ENCODE results near the gene CISD3. TPM values are rescaled to one million over a fixed set of nuclear protein-coding genes. Genes with fewer than 3 reads are reported as not detected.
A peak's percentile ranks its signal among the peaks of the same experiment; 100 is the strongest.

The CISD3 gene, protein sequence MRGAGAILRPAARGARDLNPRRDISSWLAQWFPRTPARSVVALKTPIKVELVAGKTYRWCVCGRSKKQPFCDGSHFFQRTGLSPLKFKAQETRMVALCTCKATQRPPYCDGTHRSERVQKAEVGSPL
- total RNA-seq (10 to 100 TPM; 43.7 to 74.6 (median 67.9) TPM), polyA plus RNA-seq (78.1 TPM)
- long read RNA-seq, donor 1, transcript CISD3-206 (3 exons, 2,326 nt), result minor isoform, 11 of 113 reads
- long read RNA-seq, donor 1, transcript CISD3-204 (4 exons, 2,074 nt), result major isoform, 92 of 113 reads
- long read RNA-seq, donor 1, partial matches to known transcripts, result 0 of 113 reads
- long read RNA-seq, donor 1, other reads (novel, unspliced or antisense), result 9 of 113 reads
- long read RNA-seq, donor 2, transcript CISD3-204 (4 exons, 2,074 nt), result major isoform, 71 of 81 reads
- long read RNA-seq, donor 2, partial matches to known transcripts, result 0 of 81 reads
- long read RNA-seq, donor 2, other reads (novel, unspliced or antisense), result 3 of 81 reads
- long read RNA-seq, donor 3, transcript CISD3-204 (4 exons, 2,074 nt), result major isoform, 32 of 36 reads
- long read RNA-seq, donor 3, partial matches to known transcripts, result 2 of 36 reads
- long read RNA-seq, donor 3, other reads (novel, unspliced or antisense), result 1 of 36 reads
- long read RNA-seq, donor 4, transcript CISD3-204 (4 exons, 2,074 nt), result major isoform, 46 of 69 reads
- long read RNA-seq, donor 4, transcript CISD3-206 (3 exons, 2,326 nt), result minor isoform, 13 of 69 reads
- long read RNA-seq, donor 4, partial matches to known transcripts, result 8 of 69 reads
- long read RNA-seq, donor 4, other reads (novel, unspliced or antisense), result 1 of 69 reads

DNA sequence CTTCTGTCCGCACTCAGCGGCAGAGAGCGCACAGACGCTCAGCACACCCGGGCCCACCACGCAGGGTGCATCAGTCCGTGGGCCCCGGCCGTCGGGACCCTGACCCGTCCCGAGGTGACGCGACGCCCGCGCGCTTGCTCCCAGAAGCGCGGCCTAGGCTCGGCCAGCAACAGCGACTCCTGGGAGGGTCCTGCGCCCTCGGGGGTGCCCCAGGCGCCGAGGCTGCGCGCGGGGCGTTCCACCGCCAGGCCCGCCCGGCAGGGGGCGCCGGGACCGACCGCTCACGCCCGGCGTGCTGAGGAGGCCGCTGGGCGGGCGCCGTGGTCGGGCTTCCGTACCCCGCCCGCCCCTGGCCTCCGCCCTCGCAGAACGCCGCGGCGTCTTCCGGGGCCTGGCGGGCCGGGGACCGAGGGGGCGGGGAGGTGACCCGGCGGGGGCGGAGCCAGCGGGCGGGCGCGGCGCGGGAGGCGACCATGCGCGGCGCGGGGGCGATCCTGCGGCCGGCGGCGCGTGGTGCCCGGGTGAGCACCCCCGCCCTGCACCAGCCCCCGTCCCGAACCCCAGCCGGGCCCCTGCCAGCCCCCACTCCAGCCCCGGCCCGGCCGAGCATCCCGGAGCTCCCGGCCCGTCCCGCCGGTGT is at the start of gene CISD3:
TSS of gene CISD3 (plus strand) at position 456 of the 640 bp plus-strand sequence. CDS start at position 474, 18 bp downstream.
- Histone ChIP-seq H3K9me3 (ENCODE audit: control insufficient read depth, low read length) (no peaks in the 10 kb centered on the region), H3K27ac (ENCODE audit: low read length) (peak within 1 kb of the TSS; percentile 59), H3K27me3 (ENCODE audit: control insufficient read depth, insufficient read depth) (no peaks in the 10 kb centered on the region), H3K4me1 (ENCODE audit: control insufficient read depth, insufficient read depth, low read length) (peaks cover 2% of the 10 kb centered on the region), H3K4me3 (ENCODE audit: low read length) (peak within 1 kb of the TSS; percentile 60)
- intact Hi-C loops (cut with DNase I), result loop anchor here in 2 of 4 donors (5.0 to 10.0 kb wide), 3 partner anchors 38 to 55 kb away; partner anchors contain the start of gene EPOP (in 1 of the 2)
- peak; percentile 73 to 89 for ATAC-seq
- peak; percentile 90 to 97 (median 96) for DNase-seq
- under 1% methylated on average over 92 of the region's 92 CpGs for WGBS

DNA sequence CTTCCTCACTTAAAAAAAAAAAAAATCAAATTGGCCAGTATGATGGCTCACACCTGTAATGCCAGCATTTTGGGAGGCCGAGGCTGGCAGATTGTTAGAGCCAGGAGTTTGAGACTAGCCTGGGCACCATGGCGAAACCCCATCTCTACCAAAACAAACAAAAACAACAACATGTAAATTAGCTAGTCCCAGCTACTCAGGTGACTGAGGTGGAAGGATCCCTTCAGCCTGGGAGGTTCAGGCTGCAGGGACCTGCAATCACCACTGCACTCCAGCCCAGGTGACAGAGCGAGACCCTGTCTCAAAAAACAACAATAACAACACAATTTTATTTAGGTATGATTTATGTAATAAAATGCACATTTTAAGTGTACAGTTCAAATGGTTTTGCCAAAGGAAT is 49.0 kb upstream of the CISD3 start:
- H3K4me3 ChIP-seq (ENCODE audit: low read length), result no peak overlapping the region
- no peak for ATAC-seq
- intact Hi-C loops (cut with DNase I), result no loop called here
- peaks cover 2% of the 10 kb centered on the region for H3K4me1 ChIP-seq (ENCODE audit: control insufficient read depth, insufficient read depth, low read length)
- no peaks in the 10 kb centered on the region for H3K9me3 ChIP-seq (ENCODE audit: control insufficient read depth, low read length)
- H3K27me3 ChIP-seq (ENCODE audit: control insufficient read depth, insufficient read depth), result no peaks in the 10 kb centered on the region
- DNase-seq, result peak in 1 of 3 donors; percentile 10
- 88% methylated on average over 3 of the region's 3 CpGs for WGBS
- no peak overlapping the region for H3K27ac ChIP-seq (ENCODE audit: low read length)

DNA sequence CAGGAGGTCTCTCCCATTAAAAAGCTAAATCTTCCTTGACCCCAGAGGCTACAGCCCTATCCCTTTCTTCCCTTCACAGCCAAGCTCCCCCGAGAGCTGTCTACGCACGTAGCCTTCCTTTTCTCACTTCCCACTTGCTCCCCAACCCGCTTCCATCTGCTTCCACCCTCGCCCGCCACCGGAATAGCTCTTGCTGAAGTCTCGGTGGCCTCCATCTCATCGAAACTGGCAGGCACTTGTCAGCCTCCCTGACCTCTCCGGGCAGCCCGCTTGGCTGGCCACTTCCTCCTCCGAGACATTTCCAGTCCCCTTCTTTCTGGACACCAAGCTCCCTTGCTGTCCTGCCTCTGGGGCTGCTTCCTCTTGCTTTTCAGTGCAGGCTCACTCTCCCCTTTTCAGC is 44.6 kb upstream of the CISD3 start:
- Histone ChIP-seq H3K9me3 (ENCODE audit: control insufficient read depth, low read length) (no peaks in the 10 kb centered on the region), H3K27me3 (ENCODE audit: control insufficient read depth, insufficient read depth) (no peaks in the 10 kb centered on the region), H3K4me1 (ENCODE audit: control insufficient read depth, insufficient read depth, low read length) (no peaks in the 10 kb centered on the region), H3K27ac (ENCODE audit: low read length) (no peak overlapping the region), H3K4me3 (ENCODE audit: low read length) (no peak overlapping the region)
- peak; percentile 44 to 64 for ATAC-seq
- intact Hi-C loops (cut with DNase I), result no loop called here
- 59% methylated on average over 12 of the region's 12 CpGs for WGBS
- peak; percentile 44 to 78 (median 78) for DNase-seq

DNA sequence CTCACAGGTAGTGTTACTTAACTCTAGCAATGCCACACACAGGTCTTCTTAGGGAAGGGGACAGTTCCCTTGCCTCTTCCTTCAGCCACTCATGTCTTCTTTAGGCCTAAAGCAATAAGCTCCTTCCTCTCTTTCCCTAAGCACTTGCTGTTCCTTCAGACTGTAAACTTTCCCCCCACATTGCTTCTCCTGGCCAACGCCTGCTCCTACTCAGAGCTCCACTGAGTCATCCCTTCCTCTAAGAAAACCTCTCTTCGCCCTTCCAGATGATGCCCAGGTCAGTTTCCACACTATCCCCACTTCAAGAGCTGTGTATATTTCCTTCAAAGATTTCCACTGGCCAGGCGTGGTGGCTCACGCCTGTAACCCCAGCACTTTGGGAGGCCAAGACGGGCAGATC is 42.9 kb upstream of the CISD3 start:
- WGBS, result 91% methylated on average over 5 of the region's 5 CpGs
- ATAC-seq, result no peak
- no peak overlapping the region for H3K4me3 ChIP-seq (ENCODE audit: low read length)
- intact Hi-C loops (cut with DNase I), result no loop called here
- H3K27me3 ChIP-seq (ENCODE audit: control insufficient read depth, insufficient read depth), result no peaks in the 10 kb centered on the region
- H3K4me1 ChIP-seq (ENCODE audit: control insufficient read depth, insufficient read depth, low read length), result no peaks in the 10 kb centered on the region
- no peak for DNase-seq
- H3K9me3 ChIP-seq (ENCODE audit: control insufficient read depth, low read length), result no peaks in the 10 kb centered on the region
- H3K27ac ChIP-seq (ENCODE audit: low read length), result no peak overlapping the region

DNA sequence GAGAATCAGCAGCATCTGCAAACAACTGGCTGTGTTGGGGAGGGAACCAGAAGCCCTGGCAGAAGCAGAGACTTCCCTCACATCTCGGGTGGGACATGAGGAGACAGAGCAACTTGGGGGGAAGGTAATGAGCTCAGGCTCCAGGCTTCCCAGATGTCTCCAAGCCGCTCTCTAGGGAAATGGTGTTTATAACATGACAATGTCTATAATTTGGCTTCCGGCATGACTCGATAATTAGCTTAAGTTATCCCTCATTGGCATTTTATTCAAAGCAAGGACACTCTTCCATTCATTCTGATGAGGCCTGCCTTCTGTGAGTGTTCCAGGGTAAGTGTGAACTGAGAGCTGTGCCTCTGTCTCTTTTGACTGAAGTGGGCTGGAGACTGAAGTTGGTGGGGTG is 39.8 kb upstream of the CISD3 start:
- no peak for ATAC-seq
- Histone ChIP-seq H3K27me3 (ENCODE audit: control insufficient read depth, insufficient read depth) (no peaks in the 10 kb centered on the region), H3K27ac (ENCODE audit: low read length) (no peak overlapping the region), H3K4me3 (ENCODE audit: low read length) (no peak overlapping the region), H3K9me3 (ENCODE audit: control insufficient read depth, low read length) (no peaks in the 10 kb centered on the region), H3K4me1 (ENCODE audit: control insufficient read depth, insufficient read depth, low read length) (peaks cover 9% of the 10 kb centered on the region)
- WGBS, result 85% methylated on average over 4 of the region's 4 CpGs
- intact Hi-C loops (cut with DNase I), result loop anchor here in 1 of 4 donors (5.0 kb wide), 1 partner anchor 42 kb away; the partner anchor contains the start of gene CISD3
- DNase-seq, result no peak

DNA sequence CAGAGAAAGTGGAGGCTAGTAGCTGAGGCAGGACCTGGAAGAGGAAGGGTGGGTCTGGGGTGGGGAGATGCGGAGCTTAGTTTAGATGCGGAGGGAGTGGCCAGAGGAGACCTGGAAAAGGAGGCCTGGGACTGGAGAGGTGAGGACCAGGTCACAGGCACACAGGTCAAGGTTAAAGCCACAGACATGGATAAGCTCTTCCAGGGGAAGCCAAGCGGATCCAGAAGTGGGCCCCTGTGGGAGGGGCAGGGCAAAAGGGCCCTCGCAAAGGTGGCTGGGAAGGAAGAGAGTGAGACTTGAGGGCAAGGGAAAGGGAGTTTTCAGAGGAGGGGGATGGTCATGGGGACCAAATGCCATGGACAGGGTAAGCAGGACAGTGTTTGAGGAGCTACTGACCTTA is 39.0 kb upstream of the CISD3 start:
- H3K27me3 ChIP-seq (ENCODE audit: control insufficient read depth, insufficient read depth), result no peaks in the 10 kb centered on the region
- intact Hi-C loops (cut with DNase I), result loop anchor here in 1 of 4 donors (5.0 kb wide), 1 partner anchor 41 kb away; the partner anchor contains the start of gene CISD3
- H3K9me3 ChIP-seq (ENCODE audit: control insufficient read depth, low read length), result no peaks in the 10 kb centered on the region
- no peak for ATAC-seq
- H3K4me1 ChIP-seq (ENCODE audit: control insufficient read depth, insufficient read depth, low read length), result peaks cover 9% of the 10 kb centered on the region
- H3K4me3 ChIP-seq (ENCODE audit: low read length), result no peak overlapping the region
- no peak overlapping the region for H3K27ac ChIP-seq (ENCODE audit: low read length)
- WGBS, result 82% methylated on average over 4 of the region's 4 CpGs
- DNase-seq, result peak in 1 of 3 donors; percentile 6

DNA sequence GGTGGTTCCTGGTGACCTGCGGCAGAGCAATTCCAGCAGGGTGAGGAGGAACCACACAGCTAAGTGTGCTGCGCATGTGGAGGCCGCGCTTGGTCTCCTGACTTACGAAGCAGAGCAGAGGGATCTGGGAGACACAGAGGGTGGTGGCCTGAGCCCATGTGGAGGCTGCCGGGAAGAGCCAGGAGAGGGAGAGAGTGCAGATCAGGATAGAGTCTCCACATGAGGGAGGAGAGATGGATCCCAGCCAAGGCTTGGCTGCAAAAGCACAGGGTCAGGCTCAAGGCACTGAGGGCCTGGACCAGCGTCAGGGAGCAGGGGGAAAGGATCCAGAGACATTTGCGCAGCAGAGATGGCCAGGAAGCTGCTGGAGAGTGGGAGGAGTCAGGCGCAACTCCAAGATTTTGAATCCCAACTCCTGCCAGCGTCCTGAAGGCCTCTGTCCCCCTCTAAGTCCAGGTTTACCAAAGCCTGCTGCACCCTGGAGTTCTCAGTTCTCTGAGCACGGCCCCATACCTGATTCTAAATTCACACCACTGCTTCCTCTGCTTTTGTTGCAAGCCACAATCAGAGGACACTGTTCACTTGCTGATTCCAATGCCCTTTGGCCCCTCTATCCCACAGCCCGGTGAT is 36.3 kb upstream of the CISD3 start:
- intact Hi-C loops (cut with DNase I), result loop anchor here in 1 of 4 donors (5.0 kb wide), 1 partner anchor 38 kb away; the partner anchor contains the start of gene CISD3
- DNase-seq (peak; percentile 94 to 98 (median 97)), ATAC-seq (peak; percentile 97 to 98)
- Histone ChIP-seq H3K27me3 (ENCODE audit: control insufficient read depth, insufficient read depth) (no peaks in the 10 kb centered on the region), H3K4me1 (ENCODE audit: control insufficient read depth, insufficient read depth, low read length) (peaks cover 9% of the 10 kb centered on the region), H3K4me3 (ENCODE audit: low read length) (no peak overlapping the region), H3K27ac (ENCODE audit: low read length) (peak overlapping the region; percentile 87), H3K9me3 (ENCODE audit: control insufficient read depth, low read length) (no peaks in the 10 kb centered on the region)
- 23% methylated on average over 12 of the region's 12 CpGs for WGBS

DNA sequence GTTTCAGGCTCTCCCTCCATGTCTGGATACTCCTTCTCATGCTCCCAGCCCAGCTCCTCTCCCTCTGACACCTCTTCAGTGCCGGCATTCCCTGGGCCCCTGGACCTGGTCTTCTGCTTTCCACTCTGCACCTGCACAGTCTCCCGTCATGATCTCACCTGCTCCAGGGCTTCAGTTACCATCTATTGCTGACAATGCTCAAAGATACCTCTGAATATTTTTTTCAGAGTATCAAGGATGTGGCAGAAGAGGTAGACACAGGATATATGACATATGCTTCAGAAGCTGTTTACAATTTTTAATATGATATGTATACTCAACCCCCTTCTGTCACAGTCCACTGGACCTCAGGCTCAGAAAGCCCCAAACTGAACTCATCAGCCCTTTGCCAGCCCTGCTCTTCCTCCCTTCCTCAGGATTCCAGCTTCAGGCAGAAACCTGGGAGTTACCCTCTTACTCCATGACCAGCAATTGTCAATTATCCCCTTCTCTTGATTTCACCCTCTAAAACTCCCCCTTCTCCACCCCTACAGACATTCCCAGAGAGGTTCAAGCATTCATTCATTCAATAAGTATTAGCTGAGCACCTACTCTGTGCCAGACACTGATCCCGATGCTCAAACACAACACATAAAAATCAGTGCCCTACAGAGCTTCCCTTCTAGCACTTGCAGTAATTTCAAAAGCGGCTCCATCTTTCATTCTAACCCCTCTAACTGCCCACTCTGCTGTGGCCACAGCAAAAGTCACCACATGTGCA is 32.9 kb upstream of the CISD3 start:
- peak in 1 of 3 donors; percentile 18 for DNase-seq
- intact Hi-C loops (cut with DNase I), result no loop called here
- no peaks in the 10 kb centered on the region for H3K9me3 ChIP-seq (ENCODE audit: control insufficient read depth, low read length)
- no peak for ATAC-seq
- no peak overlapping the region for H3K4me3 ChIP-seq (ENCODE audit: low read length)
- H3K27ac ChIP-seq (ENCODE audit: low read length), result no peak overlapping the region
- H3K4me1 ChIP-seq (ENCODE audit: control insufficient read depth, insufficient read depth, low read length), result peaks cover 13% of the 10 kb centered on the region
- WGBS, result 90% methylated on average over 4 of the region's 4 CpGs
- no peaks in the 10 kb centered on the region for H3K27me3 ChIP-seq (ENCODE audit: control insufficient read depth, insufficient read depth)

DNA sequence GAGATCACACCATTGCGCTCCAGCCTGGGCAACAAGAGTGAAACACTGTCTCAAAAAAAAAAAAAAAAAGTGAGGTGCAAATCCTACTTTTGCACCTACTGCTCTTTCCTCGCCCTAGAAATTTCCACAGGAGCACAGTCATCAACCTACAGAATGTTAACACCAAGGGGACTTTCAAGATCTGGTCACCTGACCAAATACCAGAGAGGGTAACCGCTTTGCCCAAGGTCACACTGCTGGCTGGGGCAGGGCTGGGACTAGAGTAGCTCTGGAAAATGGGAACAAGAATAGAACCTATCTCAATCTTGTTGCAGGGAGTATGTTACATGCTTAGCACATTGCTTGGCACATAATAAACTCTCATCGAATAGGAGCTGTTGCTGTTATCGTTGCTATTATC is 31.4 kb upstream of the CISD3 start:
- ATAC-seq, result no peak
- 82% methylated on average over 5 of the region's 5 CpGs for WGBS
- Histone ChIP-seq H3K27me3 (ENCODE audit: control insufficient read depth, insufficient read depth) (no peaks in the 10 kb centered on the region), H3K4me1 (ENCODE audit: control insufficient read depth, insufficient read depth, low read length) (peaks cover 9% of the 10 kb centered on the region), H3K4me3 (ENCODE audit: low read length) (no peak overlapping the region), H3K9me3 (ENCODE audit: control insufficient read depth, low read length) (no peaks in the 10 kb centered on the region), H3K27ac (ENCODE audit: low read length) (no peak overlapping the region)
- intact Hi-C loops (cut with DNase I), result no loop called here
- peak in 1 of 3 donors; percentile 2 for DNase-seq

All from right cardiac atrium (tissue), 5 donors.